Activated CD4-positive, alpha-beta T cell treated with anti-CD3 and anti-CD28 coated beads for 1 hour (primary cell): ENCODE data around the gene NUCKS1.
A peak's percentile ranks its signal among the peaks of the same experiment; 100 is the strongest.

Source experiments
- DNase-seq: peaks from one replicate; pipeline ENCODE4 v3.0.0-alpha.2; 2020

NUCKS1 gene

DNA sequence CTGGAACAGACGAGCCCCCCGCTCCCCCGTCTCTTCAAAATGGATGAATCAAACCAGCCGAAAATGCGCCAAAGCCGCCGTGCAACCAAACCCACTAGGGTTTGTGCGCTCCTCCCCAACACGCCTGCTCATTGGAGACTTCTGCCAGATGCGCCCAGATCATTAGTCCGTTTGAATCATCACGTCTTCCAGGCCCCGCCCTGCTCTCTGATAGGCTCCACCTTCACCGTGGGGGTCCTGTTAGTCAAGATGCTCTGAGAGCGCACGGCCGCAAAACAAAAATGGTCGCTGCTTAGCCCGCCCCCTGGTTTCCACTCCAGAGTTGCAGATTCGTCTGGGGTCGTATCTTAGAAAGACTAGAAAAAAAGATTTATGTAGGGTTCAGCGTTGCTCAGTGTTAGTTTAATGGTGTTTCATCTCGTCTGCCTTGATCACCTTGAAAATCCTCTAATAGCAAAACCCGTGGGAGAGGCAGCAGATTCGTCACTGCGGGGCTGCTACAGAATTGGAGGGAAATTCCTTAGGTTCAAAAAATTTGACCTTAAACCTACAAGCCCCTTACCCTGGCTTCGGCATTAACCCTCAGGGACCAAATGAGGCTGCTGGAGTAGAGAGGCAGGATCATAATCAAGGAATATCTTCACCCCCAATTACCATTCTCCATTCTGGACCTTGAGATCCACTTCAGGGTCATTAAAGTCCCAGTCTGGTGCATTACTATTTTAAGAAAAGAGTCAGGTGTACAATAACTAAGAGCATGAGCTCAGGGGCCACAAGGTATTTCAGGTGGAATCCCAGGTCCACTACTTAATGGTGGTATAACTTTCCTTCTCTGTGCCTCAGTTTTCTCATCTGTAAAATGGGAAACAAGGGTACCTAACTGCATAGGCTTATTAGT lies at the start of gene NUCKS1:
TSS of gene NUCKS1 (minus strand) at position 45 of the 898 bp plus-strand sequence. CDS start 209 bp downstream, outside the sequence.
- DNase-seq, result peak; percentile 95

DNA sequence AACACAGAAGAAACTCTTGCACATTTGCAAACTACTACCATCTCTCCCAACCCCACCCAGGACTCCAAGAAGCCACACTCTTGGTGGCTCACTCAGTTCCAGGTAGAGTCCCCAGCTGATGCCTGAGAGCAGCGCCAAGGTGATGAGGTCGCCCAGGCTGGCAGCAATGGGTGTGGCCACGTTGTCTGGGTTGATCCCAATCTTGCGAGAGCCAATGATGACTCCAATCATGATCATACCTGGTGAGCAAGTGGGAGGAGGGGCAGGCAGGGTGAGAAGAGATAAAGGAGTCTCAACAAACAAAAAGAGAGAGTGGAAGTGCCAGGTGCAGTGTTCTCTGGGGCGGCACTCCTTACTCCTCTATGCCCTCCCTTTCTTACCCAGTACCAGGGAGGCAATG lies 48.6 kb upstream of the NUCKS1 start:
- DNase-seq, result no peak

GRCh38 chr1:205797168-205797567 lies 47.2 kb upstream of the NUCKS1 start:
- DNase-seq, result no peak

GRCh38 chr1:205794011-205794730 lies 44.2 kb upstream of the NUCKS1 start:
- DNase-seq, result no peak

GRCh38 chr1:205792961-205793673 lies 43.1 kb upstream of the NUCKS1 start:
- no peak for DNase-seq

DNA sequence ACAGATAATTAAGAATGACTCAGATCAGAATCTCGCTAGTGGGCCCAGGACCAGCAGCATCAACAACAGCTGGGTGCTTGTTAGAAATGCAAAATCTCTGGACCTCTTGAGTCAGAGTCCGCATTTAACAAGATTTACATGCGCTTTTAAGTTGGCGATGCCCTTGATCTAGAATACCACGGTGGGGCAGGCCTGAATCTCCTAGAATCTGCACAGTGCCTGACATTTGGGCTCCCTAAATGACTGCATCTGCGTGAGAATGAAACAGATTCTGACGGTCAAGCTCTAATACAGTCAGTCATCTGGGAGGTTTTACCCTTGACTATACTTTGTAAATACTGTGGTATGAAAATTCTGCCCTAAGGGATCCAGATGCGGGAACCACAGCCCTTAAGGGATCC lies 42.5 kb upstream of the NUCKS1 start:
- no peak for DNase-seq

DNA sequence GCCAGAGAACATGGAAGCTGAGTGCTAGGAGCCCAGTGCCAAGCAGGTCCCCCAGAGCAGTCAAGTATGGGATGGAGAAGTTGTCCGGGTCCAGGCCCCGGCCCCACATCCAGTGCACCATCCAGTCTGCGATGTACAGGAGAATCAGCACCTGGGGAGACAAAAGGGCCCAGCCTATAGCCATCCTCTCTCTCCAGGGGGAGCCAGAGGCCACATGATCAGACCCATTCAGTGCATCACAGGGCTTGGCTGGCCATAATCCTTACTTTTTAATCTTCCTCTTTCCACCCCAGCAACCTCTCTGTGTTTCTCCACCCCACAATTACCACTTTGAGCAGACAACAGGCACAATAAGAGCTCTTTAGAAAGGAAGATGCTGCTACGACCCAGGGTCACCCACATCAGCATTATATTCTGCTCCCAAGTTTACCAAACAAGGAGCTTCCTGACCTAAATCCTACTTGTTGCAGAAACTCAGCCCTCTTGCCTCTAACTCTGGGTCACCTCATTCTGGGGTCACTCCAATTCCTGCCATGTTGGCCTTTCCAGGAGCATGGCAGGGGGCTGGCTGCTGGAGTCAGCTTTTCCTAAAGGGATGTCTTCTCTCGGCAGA lies 41.7 kb upstream of the NUCKS1 start:
- DNase-seq, result peak; percentile 49

DNA sequence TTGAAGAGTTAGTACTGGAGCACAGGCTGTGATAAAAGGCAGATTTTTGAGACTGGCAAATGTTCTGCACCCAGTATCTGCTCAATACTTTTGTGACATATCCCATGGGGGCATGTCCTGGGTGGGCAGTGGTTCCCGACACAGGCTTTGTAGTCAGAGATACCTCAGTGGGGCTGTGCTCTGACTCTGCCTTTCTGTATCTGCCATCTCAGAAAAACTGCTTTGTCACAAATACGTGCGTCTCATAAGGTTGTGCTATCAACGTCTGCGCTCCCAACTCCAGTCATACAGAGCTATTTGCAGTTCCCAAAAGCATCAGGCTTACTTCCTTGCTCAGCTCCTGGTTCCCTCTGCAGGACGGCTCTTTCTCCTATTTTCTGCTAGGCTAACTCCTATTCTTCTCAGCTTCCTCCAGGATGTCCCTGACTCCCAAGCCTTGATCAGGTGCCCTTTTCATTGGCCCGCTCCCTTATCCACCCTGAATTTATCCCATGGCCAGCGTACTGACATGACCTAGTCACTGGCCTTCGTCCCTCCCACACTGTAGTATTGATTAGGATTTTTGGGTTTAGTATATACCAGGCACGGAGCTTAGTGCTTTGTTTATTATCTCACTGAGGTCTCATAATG lies 37.4 kb upstream of the NUCKS1 start:
- no peak for DNase-seq

GRCh38 chr1:205786601-205787000 lies 36.6 kb upstream of the NUCKS1 start:
- no peak for DNase-seq

GRCh38 chr1:205785446-205785845 lies 35.5 kb upstream of the NUCKS1 start:
- no peak for DNase-seq

DNA sequence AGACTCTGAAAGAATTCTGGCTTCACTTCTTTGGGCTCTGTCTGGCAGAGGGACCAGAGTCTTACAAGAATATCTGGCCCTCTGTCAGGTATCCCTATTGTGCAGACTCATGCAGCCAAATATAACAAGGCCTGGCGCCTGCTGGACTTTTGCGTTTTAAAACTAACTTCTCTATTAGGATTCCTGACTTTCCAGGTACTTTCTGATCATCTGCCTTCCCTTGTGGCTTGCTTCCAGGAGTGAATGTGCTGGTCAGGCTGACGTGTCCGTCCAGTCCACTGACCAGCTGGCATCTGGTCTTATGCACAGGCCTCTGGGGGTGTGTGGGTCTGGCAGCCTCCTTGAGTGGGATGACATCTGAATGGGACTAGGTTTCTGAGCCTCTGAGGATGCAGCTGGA lies 33.9 kb upstream of the NUCKS1 start:
- DNase-seq, result no peak

- no peak for DNase-seq
Observed at GRCh38 chr1:205783433-205783795, 33.4 kb upstream of the NUCKS1 start.

DNA sequence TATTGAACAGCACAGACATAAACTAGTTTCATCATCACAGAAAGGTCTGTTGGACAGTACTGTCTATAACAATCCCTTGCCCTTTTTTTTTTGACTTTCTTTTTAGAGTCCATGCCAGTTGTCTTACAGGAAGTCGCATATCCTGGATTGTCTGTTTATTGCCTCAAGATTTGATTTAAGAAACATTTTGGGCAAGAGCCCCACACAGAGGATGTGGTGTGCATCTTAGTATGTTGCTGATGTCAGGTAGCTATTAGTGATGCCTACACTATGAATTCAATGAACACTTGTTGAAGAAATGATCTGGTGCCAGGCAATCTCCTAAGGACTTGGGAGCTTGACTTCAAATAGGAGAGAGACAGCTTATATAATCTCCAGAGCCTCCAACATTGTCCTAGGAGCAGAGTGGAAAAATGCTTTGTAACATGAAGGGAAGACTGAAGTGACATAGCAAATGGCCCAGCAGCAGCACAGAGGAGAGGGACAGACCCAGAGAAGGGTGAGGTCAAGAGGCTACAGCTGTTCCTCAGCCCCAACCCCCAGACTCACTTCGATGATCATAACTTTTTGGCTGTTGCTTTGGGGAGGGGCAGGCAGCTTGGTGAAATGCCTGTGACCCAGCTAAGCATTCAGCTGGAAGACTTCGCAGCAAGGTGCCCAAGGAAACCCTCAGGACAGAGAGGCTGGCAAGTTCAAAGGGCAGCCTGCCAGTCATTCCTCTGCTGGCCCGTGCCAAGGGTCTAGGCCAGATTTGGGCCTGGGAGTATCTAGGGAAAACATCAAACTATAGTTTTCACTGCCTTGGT lies 32.8 kb upstream of the NUCKS1 start:
- DNase-seq, result no peak

- no peak for DNase-seq
Observed at GRCh38 chr1:205780335-205780734, 30.4 kb upstream of the NUCKS1 start.

GRCh38 chr1:205777994-205778393 lies 28.0 kb upstream of the NUCKS1 start:
- no peak for DNase-seq

- no peak for DNase-seq
Observed at GRCh38 chr1:205775717-205776056, 25.7 kb upstream of the NUCKS1 start.

GRCh38 chr1:205775015-205775716 lies 25.2 kb upstream of the NUCKS1 start, which contains the start of gene RAB29:
Gene RAB29, minus strand, starts transcription at chr1:205775482. Its CDS starts 526 bp downstream, at chr1:205774956.
- DNase-seq, result peak; percentile 76

GRCh38 chr1:205774198-205775014 lies 24.4 kb upstream of the NUCKS1 start:
- peak; percentile 19 for DNase-seq

DNA sequence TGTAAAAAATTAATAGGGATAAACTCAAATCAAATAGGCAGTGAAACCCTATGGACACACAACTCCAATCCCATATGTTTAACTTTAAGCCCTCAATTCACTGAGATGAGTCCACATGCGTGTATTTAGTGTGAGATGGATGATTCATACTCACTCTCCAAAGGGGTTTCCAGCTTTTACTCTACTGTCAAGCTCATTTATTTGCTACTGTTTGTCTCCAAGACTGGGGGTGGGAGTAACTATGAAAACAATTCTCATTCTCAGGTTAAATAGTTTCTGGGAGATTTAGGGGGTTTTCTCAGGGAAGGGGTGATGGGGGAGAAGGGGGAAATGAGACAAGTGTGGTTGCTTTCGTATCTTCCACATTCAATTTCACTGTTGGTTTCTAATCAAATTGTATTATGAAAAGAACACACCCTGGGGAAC lies 22.6 kb upstream of the NUCKS1 start:
- no peak for DNase-seq

DNA sequence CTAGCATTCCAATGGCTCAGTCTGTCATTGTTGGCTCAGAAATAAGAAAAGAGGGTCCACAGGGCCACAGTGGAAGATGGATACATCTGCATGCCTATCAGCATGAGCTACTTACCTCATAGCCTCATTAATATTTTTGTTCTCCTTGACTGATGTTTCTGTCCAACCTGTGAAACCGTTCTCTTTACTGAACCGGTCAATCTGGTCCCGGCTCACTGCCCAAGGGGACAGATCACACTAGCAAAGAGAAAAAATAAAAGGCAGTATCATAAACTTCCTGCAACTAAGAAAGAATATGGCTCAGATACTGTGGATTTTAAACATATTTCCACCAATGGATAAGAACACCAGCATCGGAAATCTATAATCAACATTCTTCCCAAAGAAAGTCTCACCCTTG lies 20.6 kb upstream of the NUCKS1 start:
- no peak for DNase-seq
